Measurements from ENCODE around the gene EPHA8.

GRCh38 chr1:22591576-22591975 is 28.3 kb downstream of the EPHA8 start:
- TF ChIP-seq CTCF (IDR thresholded peaks at IDR 0.05; ENCODE audit: low read depth, low read length) (no peak), MAX (IDR thresholded peaks at IDR 0.05; ENCODE audit: low read depth, low read length) (no peak)

All from NB4 (cell line).